MG63 (cell line): Measurements from ENCODE around the gene LPP. TPM values are rescaled to one million over a fixed set of nuclear protein-coding genes. Genes with fewer than 3 reads are reported as not detected.

Experiments used
- DNase-seq: peaks from one replicate; pipeline ENCODE4 v3.0.0-alpha.2; 2020
- H3K27me3 ChIP-seq: fragments of 250-450 bp; sonication (Bioruptor Pico); 2 replicates; pipeline ENCODE4 v1.5.1; 2020; ENCODE audit warnings: mild to moderate bottlenecking, moderate library complexity
- H3K36me3 ChIP-seq: fragments of 250-450 bp; sonication (Bioruptor Pico); 2 replicates; pipeline ENCODE4 v1.5.1; 2020; ENCODE audit warnings: mild to moderate bottlenecking, moderate library complexity
- H3K4me3 ChIP-seq: fragments of 250-450 bp; sonication (Bioruptor Pico); 2 replicates; pipeline ENCODE4 v1.5.1; 2020; ENCODE audit warnings: mild to moderate bottlenecking, moderate library complexity
- H3K9me3 ChIP-seq: fragments of 250-450 bp; sonication (Bioruptor Pico); 2 replicates; pipeline ENCODE4 v1.5.1; 2020; ENCODE audit warnings: mild to moderate bottlenecking, moderate library complexity
- total RNA-seq: library from RNA; depleted of rRNA; stranded (reverse); fragments of >200 nt; shearing (Covaris generic); gene quantifications from 2 replicates; pipeline ENCODE4 v1.2.3, GENCODE V29; 2014; ENCODE audit warnings: low replicate concordance

Gene LPP
- total RNA-seq, 1 experiment from 2014 or later, result 7.9 TPM

DNA sequence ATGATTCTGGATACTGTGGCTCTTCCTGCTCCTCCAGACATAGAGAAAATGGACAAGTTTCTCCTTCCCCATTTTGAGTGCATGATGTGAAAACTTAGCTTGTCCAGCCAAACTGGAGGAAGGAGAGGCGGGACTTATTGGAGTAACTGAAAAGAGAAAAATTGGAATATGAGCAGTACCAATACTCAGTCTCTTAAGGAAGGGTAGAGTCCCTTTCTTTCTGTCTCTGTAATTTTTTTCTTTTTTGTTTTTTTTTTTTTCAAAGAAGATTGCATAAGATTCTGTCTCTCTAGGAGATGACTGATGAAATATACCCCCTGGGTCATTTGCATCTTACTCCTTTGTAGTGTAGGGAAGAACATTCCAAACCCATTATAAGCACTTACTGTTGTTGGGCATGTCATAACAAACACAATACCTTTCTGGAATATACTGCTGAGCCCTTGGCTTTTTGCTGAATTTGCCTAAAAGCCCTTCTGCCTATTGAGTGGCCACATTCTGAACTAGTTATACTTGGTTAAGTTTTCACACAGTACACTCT, 519.8 kb downstream of the LPP start:
- Histone ChIP-seq H3K36me3 (no peaks in the 10 kb centered on the region; the same call in 1 of the 2 replicates), H3K4me3 (no peak overlapping the region), H3K9me3 (peaks cover 5% of the 10 kb centered on the region), H3K27me3 (no peaks in the 10 kb centered on the region)
- no peak for DNase-seq

DNA sequence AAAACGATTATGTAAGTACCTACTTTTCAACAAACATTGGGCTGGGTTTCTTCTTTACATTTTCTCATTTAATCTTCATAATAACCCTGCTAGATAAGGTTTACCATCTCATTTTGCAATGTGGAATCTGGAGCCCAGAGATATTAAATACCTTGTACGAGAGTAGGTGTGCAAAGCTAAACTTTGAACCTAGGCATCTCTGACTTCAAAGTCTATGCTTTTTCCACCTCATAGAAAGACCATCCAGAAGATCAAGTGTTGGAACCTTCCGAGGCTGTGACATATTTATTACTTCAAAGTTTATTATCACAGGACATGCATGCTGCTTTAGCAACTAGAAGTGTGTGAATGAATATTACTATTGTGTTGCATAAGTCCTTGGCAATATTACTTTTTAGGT, 520.6 kb downstream of the LPP start:
- no peak for DNase-seq
- Histone ChIP-seq H3K36me3 (no peaks in the 10 kb centered on the region; the same call in 1 of the 2 replicates), H3K27me3 (no peaks in the 10 kb centered on the region), H3K4me3 (no peak overlapping the region), H3K9me3 (peaks cover 5% of the 10 kb centered on the region)

DNA sequence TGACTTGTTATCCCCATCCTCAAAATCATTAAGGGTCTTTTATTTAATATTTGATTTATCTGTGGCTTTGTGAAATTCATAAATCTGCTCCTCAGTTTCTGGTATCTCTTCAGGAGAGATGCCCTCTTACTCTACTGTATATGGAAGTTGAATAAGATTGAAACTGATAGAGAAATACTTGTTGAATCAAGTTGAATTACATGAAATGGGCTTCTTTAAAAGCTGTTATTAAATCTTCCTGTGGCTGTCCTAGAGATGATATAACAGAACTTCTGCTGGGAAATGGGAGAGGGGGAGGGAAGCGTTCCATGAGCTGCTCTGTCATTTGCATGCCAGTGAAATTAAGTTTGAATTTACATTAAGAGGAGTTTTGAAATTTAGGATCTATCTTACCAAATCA, 523.4 kb downstream of the LPP start:
- H3K36me3 ChIP-seq, result no peaks in the 10 kb centered on the region; the same call in 1 of the 2 replicates
- no peak for DNase-seq
- no peaks in the 10 kb centered on the region for H3K27me3 ChIP-seq
- H3K9me3 ChIP-seq, result peaks cover 5% of the 10 kb centered on the region
- H3K4me3 ChIP-seq, result no peak overlapping the region

DNA sequence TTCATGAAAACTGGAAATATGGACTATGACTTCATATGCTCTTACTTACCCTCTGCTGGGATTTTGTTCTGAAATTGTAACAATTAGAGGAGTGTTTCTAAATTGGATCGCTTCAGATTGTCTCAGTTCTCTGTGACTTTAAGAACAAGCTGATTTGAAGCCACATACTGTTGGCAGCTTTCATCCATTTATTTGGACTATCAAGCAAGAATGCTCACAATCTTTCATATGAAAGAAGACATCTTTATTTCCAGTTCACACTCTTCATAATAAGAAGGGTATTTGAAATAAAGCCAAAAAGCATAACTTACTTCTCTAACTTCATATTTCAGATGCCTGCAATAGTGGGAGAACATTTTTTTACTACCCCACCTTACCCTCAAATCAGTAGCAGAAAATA, 526.2 kb downstream of the LPP start:
- no peak for DNase-seq
- Histone ChIP-seq H3K9me3 (peaks cover 5% of the 10 kb centered on the region), H3K4me3 (no peak overlapping the region), H3K36me3 (no peaks in the 10 kb centered on the region), H3K27me3 (no peaks in the 10 kb centered on the region)

DNA sequence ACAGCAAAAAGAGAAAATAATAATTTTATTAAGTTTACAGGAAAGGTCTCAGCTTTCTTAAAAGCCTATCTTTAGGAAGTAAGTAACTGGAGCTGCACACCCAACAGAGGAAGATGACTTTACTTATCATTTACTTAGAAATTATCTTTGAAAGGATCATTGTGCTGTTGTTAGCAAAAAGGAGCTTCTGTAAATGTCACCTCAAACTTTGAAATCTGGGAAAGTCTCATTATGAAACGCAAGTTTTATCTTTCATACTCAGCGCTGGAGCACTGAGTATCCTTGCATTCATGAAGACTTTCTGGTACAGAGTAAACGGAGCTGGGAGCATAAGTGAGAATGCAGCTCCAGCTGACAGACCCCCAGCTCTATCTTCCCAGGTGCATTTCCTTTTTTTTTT, 526.6 kb downstream of the LPP start:
- DNase-seq, result no peak
- Histone ChIP-seq H3K4me3 (no peak overlapping the region), H3K9me3 (peaks cover 5% of the 10 kb centered on the region), H3K27me3 (no peaks in the 10 kb centered on the region), H3K36me3 (no peaks in the 10 kb centered on the region)

DNA sequence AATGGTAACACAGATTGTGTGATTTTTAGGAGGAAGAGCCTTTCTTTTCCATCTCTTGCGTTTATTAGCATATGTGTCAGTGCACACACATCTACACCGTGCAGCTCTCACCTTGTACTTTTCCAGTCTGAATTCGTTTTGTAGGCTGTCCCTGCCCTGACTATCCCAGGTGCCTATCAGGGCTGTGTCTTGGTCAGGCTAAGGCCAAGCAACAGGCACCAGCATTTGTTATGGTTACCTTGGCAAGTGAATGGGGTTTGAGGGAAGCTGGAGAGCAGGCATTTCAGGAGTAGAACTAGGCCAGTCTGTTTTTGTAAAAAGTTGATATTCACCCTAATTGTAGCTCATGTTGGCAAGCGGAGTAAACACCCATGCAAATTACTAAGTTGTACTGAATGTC, 528.4 kb downstream of the LPP start:
- no peaks in the 10 kb centered on the region for H3K36me3 ChIP-seq
- no peaks in the 10 kb centered on the region for H3K9me3 ChIP-seq
- H3K4me3 ChIP-seq, result no peak overlapping the region
- no peaks in the 10 kb centered on the region for H3K27me3 ChIP-seq
- DNase-seq, result peak; percentile 10

DNA sequence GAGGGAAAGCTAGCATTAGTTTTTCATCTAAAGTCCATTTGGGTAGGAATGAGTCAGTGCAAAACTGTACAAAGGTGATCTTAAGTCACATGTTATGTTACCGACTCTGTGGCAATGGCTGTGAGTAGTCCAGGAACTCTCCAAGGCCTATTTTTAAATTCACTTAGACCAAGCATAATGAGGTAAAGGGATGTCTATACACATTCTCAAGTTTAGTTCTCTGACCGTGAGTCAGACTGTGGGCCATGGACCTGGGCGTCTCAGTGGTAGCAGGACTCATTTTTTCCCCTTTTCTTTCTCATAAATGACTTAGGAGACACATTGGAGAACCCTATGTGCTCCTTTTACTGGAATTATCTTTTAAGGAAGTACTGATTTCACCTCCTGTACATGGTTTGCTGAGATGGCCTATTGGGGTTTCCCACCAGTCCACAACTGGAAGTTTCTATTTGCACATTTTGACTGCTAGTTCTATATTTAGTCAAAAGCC, 529.1 kb downstream of the LPP start:
- Histone ChIP-seq H3K36me3 (no peaks in the 10 kb centered on the region), H3K27me3 (no peaks in the 10 kb centered on the region), H3K4me3 (no peak overlapping the region), H3K9me3 (no peaks in the 10 kb centered on the region)
- no peak for DNase-seq

DNA sequence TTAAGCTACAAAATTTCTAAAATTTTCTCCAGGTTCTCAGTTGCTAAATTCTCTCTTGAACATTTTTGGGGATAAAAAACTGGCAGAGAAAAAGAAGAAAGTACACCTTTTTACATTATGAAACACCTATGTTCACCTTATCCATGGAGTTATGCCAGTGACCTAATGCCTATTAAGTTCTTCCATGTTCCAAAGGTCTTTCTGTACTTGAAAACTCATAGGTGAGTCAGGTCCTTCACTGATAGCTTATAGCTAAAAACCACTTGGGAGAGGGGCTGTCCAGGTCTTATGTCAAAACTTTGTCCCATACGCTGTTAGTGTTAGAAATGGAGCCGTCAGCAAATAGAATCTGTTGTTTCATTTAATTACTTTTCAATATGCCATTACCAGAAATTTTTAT, 530.3 kb downstream of the LPP start:
- no peak for DNase-seq
- no peak overlapping the region for H3K4me3 ChIP-seq
- no peaks in the 10 kb centered on the region for H3K36me3 ChIP-seq
- no peaks in the 10 kb centered on the region; the same call in 1 of the 2 replicates for H3K9me3 ChIP-seq
- no peaks in the 10 kb centered on the region for H3K27me3 ChIP-seq

DNA sequence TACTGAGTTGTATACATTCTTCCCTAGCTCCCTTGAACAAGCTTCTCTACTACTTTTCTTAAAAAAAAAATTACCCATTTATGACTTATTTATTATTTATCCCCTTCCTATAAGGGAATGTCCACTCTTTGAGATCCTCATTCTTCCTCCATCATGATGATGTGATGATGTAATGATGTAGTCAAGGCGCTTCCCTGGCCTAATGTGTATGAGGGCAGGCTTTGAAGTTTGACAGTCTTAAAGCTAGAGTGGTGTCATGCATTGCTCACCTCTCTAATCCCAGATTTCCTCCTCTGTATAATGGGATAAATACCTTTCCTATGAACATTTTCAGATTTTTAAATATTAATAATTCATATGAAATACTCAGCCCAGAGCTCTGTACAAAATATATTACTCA, 531.8 kb downstream of the LPP start:
- Histone ChIP-seq H3K27me3 (no peaks in the 10 kb centered on the region), H3K36me3 (no peaks in the 10 kb centered on the region), H3K4me3 (no peak overlapping the region), H3K9me3 (no peaks in the 10 kb centered on the region; the same call in 1 of the 2 replicates)
- DNase-seq, result no peak

DNA sequence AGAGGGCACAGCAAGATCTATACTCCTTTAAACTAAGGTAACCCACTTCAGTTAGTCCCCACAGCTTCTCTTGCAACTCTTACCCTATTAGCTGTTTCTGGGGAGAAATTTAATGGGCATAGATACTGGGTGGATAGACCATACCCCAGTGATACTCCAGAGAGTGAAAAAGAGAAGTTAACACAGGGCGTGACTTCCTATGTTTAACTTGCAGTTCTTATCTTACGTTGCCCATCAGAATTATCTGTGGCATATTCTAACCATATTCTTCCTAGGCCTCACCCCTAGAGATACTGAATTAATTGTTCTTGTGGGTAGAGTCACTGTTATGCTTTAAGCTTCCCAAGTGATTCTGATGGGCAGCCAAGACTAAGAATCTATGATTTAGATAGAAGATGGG, 532.4 kb downstream of the LPP start:
- no peaks in the 10 kb centered on the region; the same call in 1 of the 2 replicates for H3K9me3 ChIP-seq
- H3K4me3 ChIP-seq, result no peak overlapping the region
- no peaks in the 10 kb centered on the region for H3K36me3 ChIP-seq
- H3K27me3 ChIP-seq, result no peaks in the 10 kb centered on the region
- DNase-seq, result no peak

DNA sequence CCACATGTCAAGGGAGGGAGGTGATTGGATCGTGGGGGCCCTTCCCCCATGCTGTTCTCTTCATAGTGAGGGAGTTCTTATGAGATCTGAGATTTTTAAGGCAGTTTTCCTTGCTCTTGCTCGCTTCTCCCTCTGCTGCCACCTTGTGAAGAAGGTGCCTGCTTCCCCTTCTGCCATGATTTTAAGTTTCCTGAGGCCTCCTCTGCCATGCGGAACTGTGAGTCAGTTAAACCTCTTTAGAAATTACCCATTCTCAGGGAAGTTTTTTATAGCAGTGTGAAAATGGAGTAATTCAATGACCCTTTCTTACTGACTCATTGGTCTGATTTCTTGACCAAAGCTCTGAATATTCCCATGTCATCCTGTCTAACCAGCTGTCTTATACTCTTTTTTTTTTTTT, 533.4 kb downstream of the LPP start:
- DNase-seq, result peak; percentile 58
- H3K4me3 ChIP-seq, result no peak overlapping the region

DNA sequence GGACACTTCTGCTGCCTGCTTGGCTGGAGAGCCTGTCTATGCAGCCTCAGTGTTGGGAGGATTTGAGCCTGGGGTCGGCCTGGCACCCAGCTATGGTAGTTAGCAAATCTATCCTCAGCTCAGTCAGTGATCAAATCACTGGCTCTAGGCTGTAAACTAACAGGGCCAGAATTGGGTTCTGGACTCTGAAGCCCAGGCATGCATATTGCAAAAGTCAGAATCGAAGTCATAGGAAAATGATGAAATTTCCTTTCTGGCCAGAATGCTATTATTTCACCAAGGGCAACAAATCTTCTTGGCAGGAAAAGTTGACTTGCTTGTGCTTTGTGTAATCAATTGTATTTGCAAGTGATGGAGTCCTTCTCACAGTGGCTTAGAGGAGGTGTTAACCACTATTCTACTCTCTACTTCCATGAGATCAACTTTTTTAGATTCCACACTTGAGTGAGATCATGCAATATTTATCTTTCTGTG, 535.2 kb downstream of the LPP start:
- Histone ChIP-seq H3K4me3 (no peak overlapping the region), H3K9me3 (no peaks in the 10 kb centered on the region; the same call in 1 of the 2 replicates), H3K27me3 (no peaks in the 10 kb centered on the region), H3K36me3 (no peaks in the 10 kb centered on the region)
- DNase-seq, result peak; percentile 43

More for the DNA sequence above, 533.4 kb downstream of the LPP start:
- H3K27me3 ChIP-seq, result no peaks in the 10 kb centered on the region
- H3K36me3 ChIP-seq, result no peaks in the 10 kb centered on the region
- no peaks in the 10 kb centered on the region; the same call in 1 of the 2 replicates for H3K9me3 ChIP-seq

DNA sequence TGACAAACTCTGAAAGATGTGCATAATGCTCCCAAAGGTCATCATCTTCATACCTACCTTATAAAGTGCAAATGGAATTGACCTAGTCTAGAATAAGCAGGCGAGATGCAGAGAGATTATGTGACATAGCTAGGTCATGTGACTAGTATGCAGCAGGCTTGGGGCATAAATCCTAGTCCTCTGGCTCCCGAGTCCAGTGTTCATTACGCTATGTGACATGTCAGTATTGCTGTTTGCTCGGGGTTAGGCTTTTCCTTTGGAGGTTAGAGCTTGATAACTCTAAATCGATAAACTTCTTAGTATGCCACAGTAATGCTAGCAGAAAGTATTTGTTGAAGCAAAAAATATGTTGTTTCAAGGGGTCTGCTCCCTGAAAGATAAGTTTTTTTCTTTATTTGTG, 536.1 kb downstream of the LPP start:
- no peaks in the 10 kb centered on the region for H3K36me3 ChIP-seq
- H3K4me3 ChIP-seq, result no peak overlapping the region
- no peak for DNase-seq

DNA sequence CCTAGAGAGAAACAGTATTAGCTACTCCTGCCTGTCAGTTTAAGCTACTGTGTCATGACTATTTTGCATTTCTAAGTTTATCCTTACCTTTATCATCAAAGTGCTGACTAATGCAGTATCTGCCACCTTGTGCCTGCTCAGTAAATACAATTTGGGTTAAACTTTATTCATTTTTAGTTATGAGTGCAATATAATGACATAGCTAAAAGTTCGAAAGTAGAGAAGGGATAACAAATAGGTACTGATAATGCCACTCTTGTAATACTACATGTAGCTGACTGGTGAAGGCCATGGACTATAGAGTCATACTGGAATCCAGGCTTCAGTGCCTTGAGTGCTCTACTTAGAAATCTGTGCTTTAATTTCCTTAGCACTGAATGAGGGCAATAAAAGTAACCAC, 537.0 kb downstream of the LPP start:
- DNase-seq, result no peak
- H3K36me3 ChIP-seq, result no peaks in the 10 kb centered on the region
- no peaks in the 10 kb centered on the region; the same call in 1 of the 2 replicates for H3K9me3 ChIP-seq
- H3K4me3 ChIP-seq, result no peak overlapping the region
- H3K27me3 ChIP-seq, result no peaks in the 10 kb centered on the region

More for the DNA sequence above, 536.1 kb downstream of the LPP start:
- Histone ChIP-seq H3K27me3 (no peaks in the 10 kb centered on the region), H3K9me3 (no peaks in the 10 kb centered on the region; the same call in 1 of the 2 replicates)

DNA sequence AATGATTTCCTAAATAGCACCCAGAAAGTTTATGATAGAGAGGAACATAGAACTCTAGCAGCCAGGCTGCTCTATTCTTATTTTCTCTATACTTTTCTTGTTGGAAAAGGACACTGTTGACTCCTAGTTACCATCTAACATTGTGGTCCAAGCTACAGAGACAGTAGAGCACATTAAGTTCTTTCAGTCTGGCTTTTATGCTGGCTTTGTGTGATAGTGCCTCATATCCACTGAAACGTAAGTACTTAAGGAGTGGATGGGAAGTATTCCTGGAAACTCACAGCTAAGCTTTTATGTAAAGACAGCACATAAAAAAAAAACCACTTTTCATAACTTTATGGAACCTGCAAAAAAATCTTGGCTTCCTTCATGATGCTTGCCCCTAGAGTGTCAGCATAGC, 537.7 kb downstream of the LPP start:
- H3K9me3 ChIP-seq, result no peaks in the 10 kb centered on the region; the same call in 1 of the 2 replicates
- H3K36me3 ChIP-seq, result no peaks in the 10 kb centered on the region
- no peak for DNase-seq
- H3K4me3 ChIP-seq, result no peak overlapping the region
- no peaks in the 10 kb centered on the region for H3K27me3 ChIP-seq

DNA sequence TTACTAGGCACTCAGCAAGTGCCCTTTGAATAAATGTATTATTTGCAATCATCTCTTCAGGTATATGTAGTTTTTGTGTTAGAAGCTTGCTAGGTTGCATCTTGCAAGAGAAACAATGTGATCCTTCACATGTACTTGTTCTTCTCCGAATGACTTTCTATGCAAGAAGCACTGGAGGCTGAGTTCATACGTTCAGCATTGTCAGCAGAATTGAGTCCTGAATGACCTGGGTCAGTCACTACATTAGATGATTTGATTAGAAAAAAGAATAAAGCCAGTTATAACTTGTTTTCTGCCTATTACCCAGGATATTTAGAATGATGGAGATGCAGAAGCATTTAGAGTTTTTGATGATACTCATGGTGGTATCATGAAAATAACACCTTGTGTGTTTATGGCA, 538.7 kb downstream of the LPP start:
- H3K27me3 ChIP-seq, result no peaks in the 10 kb centered on the region
- DNase-seq, result no peak

DNA sequence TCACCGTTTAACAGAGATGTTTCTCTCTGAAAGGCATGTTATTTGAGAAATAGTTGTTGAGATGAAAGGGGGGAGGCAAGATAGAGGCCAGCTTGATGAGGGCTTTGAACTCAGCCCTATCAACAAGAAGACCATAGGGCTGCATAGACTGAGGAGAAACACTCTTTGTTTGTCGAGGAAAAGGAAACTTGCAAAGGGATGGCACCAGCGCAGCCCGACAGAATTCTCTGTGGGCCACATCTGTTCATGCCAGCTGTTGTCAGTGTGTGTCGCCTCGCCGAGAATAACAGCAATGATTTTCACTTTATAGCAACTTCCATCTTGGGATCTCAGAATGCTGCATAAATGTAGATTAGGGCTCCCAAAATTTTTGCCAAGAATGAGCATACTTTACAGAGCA, 539.5 kb downstream of the LPP start:
- H3K27me3 ChIP-seq, result no peaks in the 10 kb centered on the region
- DNase-seq, result no peak
- H3K9me3 ChIP-seq, result no peaks in the 10 kb centered on the region
- no peak overlapping the region for H3K4me3 ChIP-seq
- H3K36me3 ChIP-seq, result no peaks in the 10 kb centered on the region

More for the DNA sequence above, 538.7 kb downstream of the LPP start:
- Histone ChIP-seq H3K9me3 (no peaks in the 10 kb centered on the region; the same call in 1 of the 2 replicates), H3K4me3 (no peak overlapping the region), H3K36me3 (no peaks in the 10 kb centered on the region)

DNA sequence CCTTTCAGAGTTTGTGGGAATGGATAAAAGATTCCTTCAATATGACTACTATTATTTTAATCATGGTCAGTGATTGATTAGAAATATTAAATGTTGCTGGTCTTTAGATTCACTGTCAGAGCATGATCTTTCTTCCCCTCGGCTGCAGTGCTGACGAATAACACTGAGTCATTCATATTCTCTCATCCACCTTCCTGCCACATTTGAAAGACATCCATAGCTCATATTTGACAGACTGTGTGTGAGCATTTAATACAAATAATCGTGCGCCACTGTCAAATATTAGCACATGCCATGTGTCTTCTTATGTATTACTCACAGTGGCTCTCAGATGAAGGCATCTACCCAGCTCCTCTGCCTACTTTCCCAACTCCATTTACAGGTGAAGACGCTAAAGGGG, 541.3 kb downstream of the LPP start:
- DNase-seq, result no peak
- H3K36me3 ChIP-seq, result no peaks in the 10 kb centered on the region

More for the DNA sequence above, 541.3 kb downstream of the LPP start:
- Histone ChIP-seq H3K27me3 (no peaks in the 10 kb centered on the region), H3K9me3 (no peaks in the 10 kb centered on the region), H3K4me3 (no peak overlapping the region)
